ENCODE measurements around the gene USP48. TPM values are rescaled to one million over a fixed set of nuclear protein-coding genes. Genes with fewer than 3 reads are reported as not detected.

USP48 gene
- total RNA-seq, 1 experiment from 2014 or later, result 49.1 TPM

DNA sequence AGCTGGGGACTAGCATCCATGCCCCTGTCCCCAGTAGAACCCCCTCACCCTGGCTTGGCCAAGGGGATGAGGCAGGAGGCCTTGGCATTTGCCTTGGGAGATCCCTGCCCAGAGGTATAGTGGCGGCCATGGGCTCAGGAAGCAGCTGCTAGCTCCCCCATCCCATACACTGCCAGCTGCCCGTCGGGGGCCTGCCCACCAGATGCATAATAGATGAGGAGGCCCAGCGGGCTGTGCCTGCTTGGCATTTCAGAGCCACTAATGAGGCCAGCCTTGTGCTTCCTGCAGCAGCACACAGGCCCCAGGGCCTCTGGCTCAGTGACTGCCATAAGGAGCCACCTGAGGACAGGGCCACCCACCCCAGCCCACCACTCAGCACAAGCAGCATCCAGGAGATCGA lies 137.4 kb downstream of the USP48 start:
- no peaks in the 10 kb centered on the region for H3K4me1 Mint-ChIP-seq (ENCODE audit: low read depth, unreplicated experiment)
- Histone ChIP-seq H3K4me1 (no peaks in the 10 kb centered on the region), H3K9me3 (no peaks in the 10 kb centered on the region), H3K4me3 (ENCODE audit: low read depth, low read length) (no peak overlapping the region), H3K27me3 (replicated peaks; ENCODE audit: control insufficient read depth, insufficient read depth, low read length) (no peaks in the 10 kb centered on the region; the same call in 1 of the 2 replicates), H3K36me3 (ENCODE audit: control insufficient read depth, insufficient read depth, low read length) (no peaks in the 10 kb centered on the region)
- H3K4me3 Mint-ChIP-seq (ENCODE audit: unreplicated experiment), result no peak overlapping the region
- no peaks in the 10 kb centered on the region for H3K9me3 Mint-ChIP-seq (ENCODE audit: unreplicated experiment)
- BruUV-seq (replicated peaks), result no TSS peak
- H3K27me3 Mint-ChIP-seq (ENCODE audit: insufficient read depth, unreplicated experiment), result no peaks in the 10 kb centered on the region
- intact Hi-C loops (cut with micrococcal nuclease; ENCODE audit: unreplicated experiment), result no loop called here
- no peaks in the 10 kb centered on the region for H3K36me3 Mint-ChIP-seq (ENCODE audit: insufficient read depth, unreplicated experiment)
- H3K27ac Mint-ChIP-seq (ENCODE audit: unreplicated experiment), result no peak overlapping the region
- CTCF ChIA-PET, result no interaction called here
- TF ChIP-seq, protein P1, sequence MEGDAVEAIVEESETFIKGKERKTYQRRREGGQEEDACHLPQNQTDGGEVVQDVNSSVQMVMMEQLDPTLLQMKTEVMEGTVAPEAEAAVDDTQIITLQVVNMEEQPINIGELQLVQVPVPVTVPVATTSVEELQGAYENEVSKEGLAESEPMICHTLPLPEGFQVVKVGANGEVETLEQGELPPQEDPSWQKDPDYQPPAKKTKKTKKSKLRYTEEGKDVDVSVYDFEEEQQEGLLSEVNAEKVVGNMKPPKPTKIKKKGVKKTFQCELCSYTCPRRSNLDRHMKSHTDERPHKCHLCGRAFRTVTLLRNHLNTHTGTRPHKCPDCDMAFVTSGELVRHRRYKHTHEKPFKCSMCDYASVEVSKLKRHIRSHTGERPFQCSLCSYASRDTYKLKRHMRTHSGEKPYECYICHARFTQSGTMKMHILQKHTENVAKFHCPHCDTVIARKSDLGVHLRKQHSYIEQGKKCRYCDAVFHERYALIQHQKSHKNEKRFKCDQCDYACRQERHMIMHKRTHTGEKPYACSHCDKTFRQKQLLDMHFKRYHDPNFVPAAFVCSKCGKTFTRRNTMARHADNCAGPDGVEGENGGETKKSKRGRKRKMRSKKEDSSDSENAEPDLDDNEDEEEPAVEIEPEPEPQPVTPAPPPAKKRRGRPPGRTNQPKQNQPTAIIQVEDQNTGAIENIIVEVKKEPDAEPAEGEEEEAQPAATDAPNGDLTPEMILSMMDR (IDR thresholded peaks at IDR 0.05; ENCODE audit: insufficient read depth in 1 of 2, low read depth in 1 of 2, low read length in 1 of 2, severe bottlenecking in 1 of 2, unreplicated experiment in 1 of 2), result no peak
- POLR2A ChIA-PET, result no interaction called here
- no peak for DNase-seq

DNA sequence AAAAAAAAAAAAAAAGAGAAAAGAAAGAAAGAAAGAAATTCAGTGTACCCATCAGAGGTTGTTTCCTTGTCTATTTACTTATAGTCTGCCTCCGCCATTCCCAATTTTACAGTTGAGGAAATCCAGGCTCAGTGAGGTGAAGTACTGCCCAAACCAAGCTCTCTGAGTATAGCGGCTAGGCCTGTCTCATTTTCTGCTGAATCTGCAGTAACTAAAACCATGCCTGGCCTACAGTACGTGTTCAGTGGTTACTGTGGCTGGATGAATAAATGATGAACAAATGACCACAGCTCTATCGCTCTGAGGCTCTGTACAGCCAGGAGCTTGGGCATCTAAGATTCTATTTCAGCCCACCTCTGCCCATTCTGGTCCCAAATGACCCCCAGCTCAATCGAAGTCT lies 138.0 kb downstream of the USP48 start:
- BruUV-seq (replicated peaks), result no TSS peak
- intact Hi-C loops (cut with micrococcal nuclease; ENCODE audit: unreplicated experiment), result no loop called here
- Mint-ChIP-seq H3K27me3 (ENCODE audit: insufficient read depth, unreplicated experiment) (no peaks in the 10 kb centered on the region), H3K4me1 (ENCODE audit: low read depth, unreplicated experiment) (peaks cover 5% of the 10 kb centered on the region), H3K36me3 (ENCODE audit: insufficient read depth, unreplicated experiment) (no peaks in the 10 kb centered on the region), H3K27ac (ENCODE audit: unreplicated experiment) (no peak overlapping the region), H3K4me3 (ENCODE audit: unreplicated experiment) (no peak overlapping the region), H3K9me3 (ENCODE audit: unreplicated experiment) (no peaks in the 10 kb centered on the region)
- no peak overlapping the region for H3K4me3 ChIP-seq (ENCODE audit: low read depth, low read length)
- no peaks in the 10 kb centered on the region for H3K9me3 ChIP-seq
- DNase-seq, result no peak
- CTCF ChIA-PET, result no interaction called here
- POLR2A ChIA-PET, result no interaction called here
- H3K27me3 ChIP-seq (replicated peaks; ENCODE audit: control insufficient read depth, insufficient read depth, low read length), result no peaks in the 10 kb centered on the region; the same call in 1 of the 2 replicates
- TF ChIP-seq, protein P1 (IDR thresholded peaks at IDR 0.05; ENCODE audit: insufficient read depth in 1 of 2, low read depth in 1 of 2, low read length in 1 of 2, severe bottlenecking in 1 of 2, unreplicated experiment in 1 of 2), result no peak
- no peaks in the 10 kb centered on the region for H3K4me1 ChIP-seq
- no peaks in the 10 kb centered on the region for H3K36me3 ChIP-seq (ENCODE audit: control insufficient read depth, insufficient read depth, low read length)

DNA sequence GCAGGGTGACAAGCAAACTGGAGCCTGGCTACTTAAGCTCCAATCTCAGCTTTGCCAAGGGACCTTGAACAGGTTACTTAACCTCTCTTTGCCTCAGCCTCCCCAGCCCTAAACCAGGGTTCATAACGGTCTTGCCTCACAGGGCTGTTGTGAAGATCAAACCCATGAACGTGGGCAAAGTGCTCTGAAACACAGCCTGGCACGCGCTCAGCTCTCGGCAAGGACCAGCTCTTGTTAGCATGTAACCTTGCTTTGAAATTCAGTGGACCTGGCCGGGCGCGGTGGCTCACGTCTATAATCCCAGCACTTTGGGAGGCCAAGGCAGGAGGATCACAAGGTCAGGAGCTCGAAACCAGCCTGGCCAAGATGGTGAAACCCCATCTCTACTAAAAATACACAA lies 138.6 kb downstream of the USP48 start:
- Histone ChIP-seq H3K27me3 (replicated peaks; ENCODE audit: control insufficient read depth, insufficient read depth, low read length) (no peaks in the 10 kb centered on the region), H3K9me3 (no peaks in the 10 kb centered on the region), H3K4me3 (ENCODE audit: low read depth, low read length) (no peak overlapping the region), H3K4me1 (no peaks in the 10 kb centered on the region), H3K36me3 (ENCODE audit: control insufficient read depth, insufficient read depth, low read length) (no peaks in the 10 kb centered on the region)
- H3K36me3 Mint-ChIP-seq (ENCODE audit: insufficient read depth, unreplicated experiment), result no peaks in the 10 kb centered on the region
- ChIA-PET POLR2A (no interaction called here), CTCF (no interaction called here)
- no peak for DNase-seq
- no peak overlapping the region for H3K27ac Mint-ChIP-seq (ENCODE audit: unreplicated experiment)
- no TSS peak for BruUV-seq (replicated peaks)
- H3K9me3 Mint-ChIP-seq (ENCODE audit: unreplicated experiment), result no peaks in the 10 kb centered on the region
- TF ChIP-seq, protein P1 (IDR thresholded peaks at IDR 0.05; ENCODE audit: insufficient read depth in 1 of 2, low read depth in 1 of 2, low read length in 1 of 2, severe bottlenecking in 1 of 2, unreplicated experiment in 1 of 2), result no peak
- no peak overlapping the region for H3K4me3 Mint-ChIP-seq (ENCODE audit: unreplicated experiment)
- H3K27me3 Mint-ChIP-seq (ENCODE audit: insufficient read depth, unreplicated experiment), result no peaks in the 10 kb centered on the region
- H3K4me1 Mint-ChIP-seq (ENCODE audit: low read depth, unreplicated experiment), result peaks cover 6% of the 10 kb centered on the region
- intact Hi-C loops (cut with micrococcal nuclease; ENCODE audit: unreplicated experiment), result no loop called here

Data from Caco-2 (cell line).